A549 (cell line): ENCODE measurements around the gene LPCAT4. TPM values are rescaled to one million over a fixed set of nuclear protein-coding genes. Genes with fewer than 3 reads are reported as not detected.

Source experiments
- ATAC-seq, 2 experiments: fragments of 200-7000 bp in 1 of 2; fragments of >200 bp in 1 of 2; cut with Nextera tagmentation in 1 of 2; cut with Tn5 transposase in 1 of 2; 3 replicates each; pipeline versions ENCODE4 v1.8.0 to v1.9.1; 2018 to 2020; ENCODE audit warnings: mild to moderate bottlenecking in 1 of 2, moderate library complexity in 1 of 2
- CTCF ChIA-PET: fragments of 300-600 bp; sonication (Branson Sonifier 250); formaldehyde crosslinking; extraction: SDS; loops from one replicate; lab custom pipeline; 2021; ENCODE audit warnings: antibody characterized with exemption, inconsistent platforms; lab: Yijun Ruan, JAX
- POLR2A ChIA-PET: fragments of 350-600 bp; formaldehyde crosslinking; extraction: SDS; loops from one replicate; lab custom pipeline; 2021; ENCODE audit warnings: antibody characterized with exemption, inconsistent platforms; lab: Yijun Ruan, JAX
- DNase-seq, 2 experiments: peaks; one replicate each; pipeline versions ENCODE4 v3.0.0 to v3.0.0-alpha.2; 2011 to 2016; ENCODE audit warnings: low read depth in 1 of 2, low spot score in 1 of 2
- FAIRE-seq: peaks from 2 replicates; lab custom pipeline; 2011; peaks lifted over from hg19 to GRCh38; lab: Jason Lieb, UNC
- H3K27ac ChIP-seq, 2 experiments: fragments of >200 bp; sonication (Bioruptor Twin); formaldehyde crosslinking; 3 replicates each; pipeline ENCODE4 v1.5.1; 2016 to 2017
- H3K4me1 ChIP-seq: fragments of >200 bp; sonication (Bioruptor Twin); formaldehyde crosslinking; 3 replicates; pipeline ENCODE4 v1.6.1; 2016
- H3K4me2 ChIP-seq: fragments of >200 bp; sonication (Bioruptor Twin); formaldehyde crosslinking; 3 replicates; pipeline ENCODE4 v1.6.1; 2016
- H3K4me3 ChIP-seq: fragments of >200 bp; sonication (Bioruptor Twin); formaldehyde crosslinking; 3 replicates; pipeline ENCODE4 v1.5.1; 2016
- H3K9me3 ChIP-seq: fragments of >200 bp; sonication (Bioruptor Twin); formaldehyde crosslinking; 3 replicates; pipeline ENCODE4 v1.6.1; 2016
- CEBPB ChIP-seq, 2 experiments: fragments of >200 bp in 1 of 2; sonication (Bioruptor Twin) in 1 of 2; formaldehyde crosslinking in 1 of 2; IDR thresholded peaks; 2 replicates each; pipeline ENCODE4 v1.6.1; 2012 to 2016
- EP300 ChIP-seq, 2 experiments: fragments of >200 bp; sonication (Bioruptor Twin); formaldehyde crosslinking; IDR thresholded peaks; 2 replicates in 1 of 2; 3 replicates in 1 of 2; pipeline ENCODE4 v1.6.1; 2016 to 2017
- ESRRA ChIP-seq: fragments of 150-350 bp; IDR thresholded peaks from 2 replicates; pipeline ENCODE4 v1.6.1; 2014; ENCODE audit warnings: mild to moderate bottlenecking, low read length, borderline replicate concordance
- FOSB ChIP-seq: fragments of 250-450 bp; sonication (Bioruptor Pico); IDR thresholded peaks from 2 replicates; pipeline ENCODE4 v1.5.0; 2020; ENCODE audit warnings: mild to moderate bottlenecking, moderate library complexity
- HOXB5 ChIP-seq: fragments of 250-450 bp; sonication (Bioruptor Pico); IDR thresholded peaks from 2 replicates; pipeline ENCODE4 v1.5.0; 2020; ENCODE audit warnings: mild to moderate bottlenecking, moderate library complexity
- JUN ChIP-seq, 2 experiments: fragments of >200 bp; sonication (Bioruptor Twin); formaldehyde crosslinking; IDR thresholded peaks; 2 replicates in 1 of 2; 3 replicates in 1 of 2; pipeline ENCODE4 v1.6.1; 2016 to 2017
- JUNB ChIP-seq: fragments of >200 bp; sonication (Bioruptor Twin); formaldehyde crosslinking; IDR thresholded peaks from 2 replicates; pipeline ENCODE4 v1.6.1; 2016
- KDM1A ChIP-seq: fragments of 200-600 bp; sonication (generic); IDR thresholded peaks from 2 replicates; pipeline ENCODE4 v1.6.1; 2016; ENCODE audit warnings: low read depth, mild to moderate bottlenecking
- MAZ ChIP-seq: fragments of 150-350 bp; IDR thresholded peaks from 2 replicates; pipeline ENCODE4 v1.6.1; 2014; ENCODE audit warnings: antibody characterized with exemption, low read depth, low read length, borderline replicate concordance
- MYC ChIP-seq: IDR thresholded peaks from 2 replicates; pipeline ENCODE4 v1.6.1; 2012; ENCODE audit warnings: mild to moderate bottlenecking, inconsistent platforms, low read length, improper control_type of control experiment, borderline replicate concordance
- NFE2L2 ChIP-seq: fragments of 150-350 bp; conservative IDR thresholded peaks from 2 replicates; pipeline ENCODE4 v1.6.1; 2014; ENCODE audit warnings: low read length
- NPAS2 ChIP-seq: fragments of 250-450 bp; sonication (Bioruptor Pico); IDR thresholded peaks from 2 replicates; pipeline ENCODE4 v1.8.0; 2022; ENCODE audit warnings: mild to moderate bottlenecking, moderate library complexity, borderline replicate concordance
- POLR2A ChIP-seq: IDR thresholded peaks from 2 replicates; pipeline ENCODE4 v1.6.1; 2012; ENCODE audit warnings: mild to moderate bottlenecking, low read length
- POLR2AphosphoS2 ChIP-seq: conservative IDR thresholded peaks from 2 replicates; pipeline ENCODE4 v1.6.1; 2012; ENCODE audit warnings: low read length, improper control_type of control experiment, inconsistent platforms
- RCOR1 ChIP-seq: fragments of 150-350 bp; IDR thresholded peaks from 2 replicates; pipeline ENCODE4 v1.6.1; 2014; ENCODE audit warnings: antibody characterized with exemption, low read length, low read depth
- RFX5 ChIP-seq: fragments of 450-650 bp; IDR thresholded peaks from 2 replicates; pipeline ENCODE4 v1.7.1; 2014; ENCODE audit warnings: antibody characterized with exemption, mild to moderate bottlenecking, moderate library complexity
- SMC3 ChIP-seq: fragments of >200 bp; sonication (Bioruptor Twin); formaldehyde crosslinking; IDR thresholded peaks from 3 replicates; pipeline ENCODE4 v1.6.1; 2018; ENCODE audit warnings: inconsistent platforms
- SREBF2 ChIP-seq: fragments of 450-650 bp; IDR thresholded peaks from 2 replicates; pipeline ENCODE4 v1.6.1; 2014; ENCODE audit warnings: mild to moderate bottlenecking, moderate library complexity
- TFCP2L1 ChIP-seq: fragments of 250-450 bp; sonication (Bioruptor Pico); IDR thresholded peaks from 2 replicates; pipeline ENCODE4 v1.5.0; 2021; ENCODE audit warnings: mild to moderate bottlenecking
- ZC3H11A ChIP-seq: fragments of 450-650 bp; IDR thresholded peaks from 2 replicates; pipeline ENCODE4 v1.6.1; 2014; ENCODE audit warnings: antibody characterized with exemption, mild to moderate bottlenecking
- ZFP36 ChIP-seq: fragments of 450-650 bp; IDR thresholded peaks from 2 replicates; pipeline ENCODE4 v1.6.1; 2014; ENCODE audit warnings: borderline replicate concordance; ENCODE audit not compliant: partially characterized antibody
- ZNF302 ChIP-seq: fragments of 250-450 bp; sonication (Bioruptor Pico); IDR thresholded peaks from 2 replicates; pipeline ENCODE4 v1.9.0; 2021; ENCODE audit warnings: inconsistent platforms, mild to moderate bottlenecking, moderate library complexity
- ZSCAN20 ChIP-seq: fragments of 250-450 bp; sonication (Bioruptor Pico); IDR thresholded peaks from 2 replicates; pipeline ENCODE4 v1.8.0; 2022; ENCODE audit warnings: mild to moderate bottlenecking, moderate library complexity
- WGBS: methylation state at CpG from one replicate; pipeline ENCODE4 v1.1.6; 2017; ENCODE audit errors: missing lambda C conversion rate; 5-methylcytosine and 5-hydroxymethylcytosine counted together
- polyA plus RNA-seq, 4 experiments: library from polyadenylated mRNA; depleted of rRNA in 3 of 4; stranded (reverse); fragments of >200 nt; fragmentation: RNase III in 1 of 4; extraction: RNeasy Plus Mini Kit Qiagen cat#74134 plus additional on column Dnase treatment in 1 of 4; gene quantifications; 2 replicates in 3 of 4; 3 replicates in 1 of 4; pipeline ENCODE4 v1.2.3, GENCODE V29; 2011 to 2017
- TF ChIP-seq, protein P1 (sequence below): fragments of >200 bp; sonication (Bioruptor Twin); formaldehyde crosslinking; IDR thresholded peaks from 2 replicates; pipeline ENCODE4 v1.6.1; 2016
- TF ChIP-seq, protein P2 (sequence below): IDR thresholded peaks from 2 replicates; pipeline ENCODE4 v1.6.1; 2012
- TF ChIP-seq, protein P3 (sequence below): fragments of 250-450 bp; sonication (Bioruptor Pico); IDR thresholded peaks from 2 replicates; pipeline ENCODE4 v1.5.0; 2021; ENCODE audit warnings: mild to moderate bottlenecking, moderate library complexity, borderline replicate concordance
- TF ChIP-seq, protein P4 (sequence below): fragments of 250-450 bp; sonication (Bioruptor Pico); IDR thresholded peaks from 2 replicates; pipeline ENCODE4 v1.5.0; 2020; ENCODE audit warnings: low read depth, mild to moderate bottlenecking, moderate library complexity
- TF ChIP-seq, protein P5 (sequence below): fragments of 450-650 bp; IDR thresholded peaks from 2 replicates; pipeline ENCODE4 v1.6.1; 2014; ENCODE audit warnings: antibody characterized with exemption
- TF ChIP-seq, protein P6 (sequence below): fragments of >200 bp; sonication (Bioruptor Twin); formaldehyde crosslinking; IDR thresholded peaks from 3 replicates; pipeline ENCODE4 v1.6.1; 2016

LPCAT4 gene
- polyA plus RNA-seq, 2 of the 4 experiments (the other 2 are of a cell fraction): 42.9 to 50.1 TPM

DNA sequence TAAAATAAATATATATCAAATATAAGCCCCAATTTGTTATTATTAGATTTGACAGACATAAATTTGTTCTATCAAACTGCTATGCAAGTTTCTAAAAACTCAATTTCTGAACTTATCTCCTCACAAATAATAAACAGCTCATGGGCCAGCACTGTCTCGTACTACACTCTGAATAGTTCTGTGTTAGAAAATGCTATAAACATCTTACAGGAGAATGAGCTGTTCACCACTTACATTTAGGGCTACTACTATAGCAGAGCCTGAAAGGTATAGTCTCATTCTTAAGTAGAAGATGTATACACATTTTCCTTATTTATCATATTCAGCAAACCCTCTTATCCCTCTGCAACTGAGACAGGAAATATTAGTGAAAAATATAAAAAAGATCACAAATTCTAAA is 42.1 kb downstream of the LPCAT4 start:
- ATAC-seq: no peak
- no peak for TF ChIP-seq CEBPB (IDR thresholded peaks at IDR 0.05)
- TF ChIP-seq, protein P1, sequence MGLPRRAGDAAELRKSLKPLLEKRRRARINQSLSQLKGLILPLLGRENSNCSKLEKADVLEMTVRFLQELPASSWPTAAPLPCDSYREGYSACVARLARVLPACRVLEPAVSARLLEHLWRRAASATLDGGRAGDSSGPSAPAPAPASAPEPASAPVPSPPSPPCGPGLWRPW: no peak
- no peak for TF ChIP-seq ZNF302 (CRISPR knock-in tag)
- no peak for TF ChIP-seq POLR2A
- TF ChIP-seq TFCP2L1 (CRISPR knock-in tag): no peak
- no peak for TF ChIP-seq RFX5
- no peak for TF ChIP-seq FOSB
- TF ChIP-seq POLR2AphosphoS2: no peak
- TF ChIP-seq NPAS2: no peak
- TF ChIP-seq, protein P2, sequence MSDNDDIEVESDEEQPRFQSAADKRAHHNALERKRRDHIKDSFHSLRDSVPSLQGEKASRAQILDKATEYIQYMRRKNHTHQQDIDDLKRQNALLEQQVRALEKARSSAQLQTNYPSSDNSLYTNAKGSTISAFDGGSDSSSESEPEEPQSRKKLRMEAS: no peak
- no peak for TF ChIP-seq SREBF2
- no peak for TF ChIP-seq EP300 (IDR thresholded peaks at IDR 0.05)
- TF ChIP-seq, protein P3, sequence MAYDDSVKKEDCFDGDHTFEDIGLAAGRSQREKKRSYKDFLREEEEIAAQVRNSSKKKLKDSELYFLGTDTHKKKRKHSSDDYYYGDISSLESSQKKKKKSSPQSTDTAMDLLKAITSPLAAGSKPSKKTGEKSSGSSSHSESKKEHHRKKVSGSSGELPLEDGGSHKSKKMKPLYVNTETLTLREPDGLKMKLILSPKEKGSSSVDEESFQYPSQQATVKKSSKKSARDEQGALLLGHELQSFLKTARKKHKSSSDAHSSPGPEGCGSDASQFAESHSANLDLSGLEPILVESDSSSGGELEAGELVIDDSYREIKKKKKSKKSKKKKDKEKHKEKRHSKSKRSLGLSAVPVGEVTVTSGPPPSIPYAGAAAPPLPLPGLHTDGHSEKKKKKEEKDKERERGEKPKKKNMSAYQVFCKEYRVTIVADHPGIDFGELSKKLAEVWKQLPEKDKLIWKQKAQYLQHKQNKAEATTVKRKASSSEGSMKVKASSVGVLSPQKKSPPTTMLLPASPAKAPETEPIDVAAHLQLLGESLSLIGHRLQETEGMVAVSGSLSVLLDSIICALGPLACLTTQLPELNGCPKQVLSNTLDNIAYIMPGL (CRISPR knock-in tag): no peak
- TF ChIP-seq HOXB5 (CRISPR knock-in tag): no peak
- TF ChIP-seq JUNB: no peak
- no peak for TF ChIP-seq ESRRA
- ChIA-PET CTCF (interaction anchor here (1.1 to 1.4 kb wide), 3 partner anchors 14 to 69 kb away, joined by 3 to 4 read pairs (median 3); partner anchors contain the start of genes NOP10 and NUTM1), POLR2A (no interaction called here)
- Histone ChIP-seq H3K4me1 (no peaks in the 10 kb centered on the region), H3K9me3 (no peaks in the 10 kb centered on the region), H3K27ac (no peak overlapping the region), H3K4me2 (no peak overlapping the region), H3K4me3 (no peak overlapping the region)
- DNase-seq: no peak
- WGBS: 74% methylated on average over 1 of the region's 1 CpG
- no peak for FAIRE-seq

DNA sequence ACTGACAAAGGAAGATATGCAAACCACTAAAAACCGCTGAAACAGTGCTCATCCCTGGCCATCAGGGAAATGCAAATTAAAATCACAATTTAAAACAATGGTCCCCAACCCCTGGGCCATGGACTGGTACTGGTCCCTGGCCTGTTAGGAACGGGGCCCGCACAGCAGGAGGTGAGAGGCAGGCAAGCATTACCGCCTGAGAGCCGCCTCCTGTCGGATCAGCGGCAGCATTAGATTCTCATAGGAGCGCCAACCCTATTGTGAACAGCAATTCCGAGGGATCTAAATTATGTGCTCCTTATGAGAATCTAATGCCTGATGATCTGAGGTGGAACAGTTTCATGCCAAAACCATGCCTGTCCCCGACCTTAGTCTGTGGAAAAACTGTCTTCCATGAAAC is 43.8 kb downstream of the LPCAT4 start:
- ChIA-PET CTCF (no interaction called here), POLR2A (no interaction called here)
- FAIRE-seq (no peak), ATAC-seq (no peak), DNase-seq (no peak)
- Histone ChIP-seq H3K4me1 (peaks cover 3% of the 10 kb centered on the region; the same call in 1 of the 3 replicates), H3K4me2 (no peak overlapping the region), H3K9me3 (no peaks in the 10 kb centered on the region), H3K27ac (no peak overlapping the region)
- WGBS: 87% methylated on average over 10 of the region's 10 CpGs
- TF ChIP-seq ZSCAN20 (no peak), ZFP36 (no peak), RCOR1 (no peak), FOSB (no peak), POLR2A (no peak), JUNB (no peak), JUN (IDR thresholded peaks at IDR 0.05) (no peak), MAZ (no peak), SMC3 (no peak), EP300 (IDR thresholded peaks at IDR 0.05) (no peak), HOXB5 (CRISPR knock-in tag) (no peak), MYC (no peak), SREBF2 (no peak), KDM1A (no peak), NFE2L2 (no peak), ZC3H11A (no peak)
- TF ChIP-seq, protein P4, sequence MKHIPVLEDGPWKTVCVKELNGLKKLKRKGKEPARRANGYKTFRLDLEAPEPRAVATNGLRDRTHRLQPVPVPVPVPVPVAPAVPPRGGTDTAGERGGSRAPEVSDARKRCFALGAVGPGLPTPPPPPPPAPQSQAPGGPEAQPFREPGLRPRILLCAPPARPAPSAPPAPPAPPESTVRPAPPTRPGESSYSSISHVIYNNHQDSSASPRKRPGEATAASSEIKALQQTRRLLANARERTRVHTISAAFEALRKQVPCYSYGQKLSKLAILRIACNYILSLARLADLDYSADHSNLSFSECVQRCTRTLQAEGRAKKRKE (CRISPR knock-in tag): no peak
- TF ChIP-seq, protein P5, sequence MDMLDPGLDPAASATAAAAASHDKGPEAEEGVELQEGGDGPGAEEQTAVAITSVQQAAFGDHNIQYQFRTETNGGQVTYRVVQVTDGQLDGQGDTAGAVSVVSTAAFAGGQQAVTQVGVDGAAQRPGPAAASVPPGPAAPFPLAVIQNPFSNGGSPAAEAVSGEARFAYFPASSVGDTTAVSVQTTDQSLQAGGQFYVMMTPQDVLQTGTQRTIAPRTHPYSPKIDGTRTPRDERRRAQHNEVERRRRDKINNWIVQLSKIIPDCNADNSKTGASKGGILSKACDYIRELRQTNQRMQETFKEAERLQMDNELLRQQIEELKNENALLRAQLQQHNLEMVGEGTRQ: no peak
- TF ChIP-seq, protein P6, sequence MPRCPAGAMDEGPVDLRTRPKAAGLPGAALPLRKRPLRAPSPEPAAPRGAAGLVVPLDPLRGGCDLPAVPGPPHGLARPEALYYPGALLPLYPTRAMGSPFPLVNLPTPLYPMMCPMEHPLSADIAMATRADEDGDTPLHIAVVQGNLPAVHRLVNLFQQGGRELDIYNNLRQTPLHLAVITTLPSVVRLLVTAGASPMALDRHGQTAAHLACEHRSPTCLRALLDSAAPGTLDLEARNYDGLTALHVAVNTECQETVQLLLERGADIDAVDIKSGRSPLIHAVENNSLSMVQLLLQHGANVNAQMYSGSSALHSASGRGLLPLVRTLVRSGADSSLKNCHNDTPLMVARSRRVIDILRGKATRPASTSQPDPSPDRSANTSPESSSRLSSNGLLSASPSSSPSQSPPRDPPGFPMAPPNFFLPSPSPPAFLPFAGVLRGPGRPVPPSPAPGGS: no peak
- TF ChIP-seq, all 56 proteins: peak for 0
- no peak overlapping the region for H3K4me3 ChIP-seq
